CD8-positive, alpha-beta memory T cell (primary cell): Measurements from ENCODE around the gene PRCC. TPM values are rescaled to one million over a fixed set of nuclear protein-coding genes. Genes with fewer than 3 reads are reported as not detected.

Source experiments
- CTCF ChIA-PET: fragments of 350-600 bp; sonication (Branson Sonifier 250); formaldehyde crosslinking; loops from one replicate; lab custom pipeline; 2021; ENCODE audit warnings: antibody characterized with exemption; lab: Charles Lee
- POLR2A ChIA-PET: fragments of 350-600 bp; sonication (Branson Sonifier 250); formaldehyde crosslinking; loops from one replicate; lab custom pipeline; 2021; ENCODE audit warnings: antibody characterized with exemption; lab: Charles Lee
- DNase-seq, 5 donors: peaks; one replicate each; pipeline versions ENCODE4 v3.0.0 to v3.0.0-alpha.2; 2020 to 2022; ENCODE audit warnings: mixed read lengths in 1 of 5
- H3K27ac ChIP-seq: one replicate; pipeline ENCODE4 v1.7.0; 2013; ENCODE audit warnings: low read depth, mild to moderate bottlenecking, low read length, moderate library complexity
- H3K27me3 ChIP-seq: 2 replicates; pipeline ENCODE4 v1.7.0; 2013; ENCODE audit warnings: low read length, mild to moderate bottlenecking; ENCODE audit not compliant: insufficient read depth, poor library complexity, severe bottlenecking
- H3K36me3 ChIP-seq: 2 replicates; pipeline ENCODE4 v1.7.0; 2013; ENCODE audit warnings: mild to moderate bottlenecking, low read length, moderate library complexity; ENCODE audit not compliant: insufficient read depth
- H3K4me1 ChIP-seq: 2 replicates; pipeline ENCODE4 v1.7.0; 2013; ENCODE audit warnings: mild to moderate bottlenecking, low read length, moderate library complexity; ENCODE audit not compliant: insufficient read depth
- H3K4me3 ChIP-seq: 2 replicates; pipeline ENCODE4 v1.7.0; 2013; ENCODE audit warnings: mild to moderate bottlenecking, low read length
- H3K9me3 ChIP-seq: 2 replicates; pipeline ENCODE4 v1.7.0; 2013; ENCODE audit warnings: mild to moderate bottlenecking, low read length
- H3K27ac Mint-ChIP-seq, 8 donors: one replicate each; pipeline ENCODE4 v1.8.0; 2020 to 2021; ENCODE audit warnings: mixed read lengths in 8 of 8, mild to moderate bottlenecking in 6 of 8, inconsistent platforms in 3 of 8, moderate library complexity in 3 of 8
- H3K27me3 Mint-ChIP-seq, 2 donors: one replicate each; pipeline ENCODE4 v1.8.0; 2020 to 2021; ENCODE audit warnings: mixed read lengths in 2 of 2, mild to moderate bottlenecking in 1 of 2, moderate library complexity in 1 of 2
- H3K36me3 Mint-ChIP-seq, 3 donors: one replicate each; pipeline ENCODE4 v1.8.0; 2020 to 2021; ENCODE audit warnings: mixed read lengths in 3 of 3, inconsistent platforms in 1 of 3, mild to moderate bottlenecking in 1 of 3
- H3K4me1 Mint-ChIP-seq, 3 donors: one replicate each; pipeline ENCODE4 v1.8.0; 2020 to 2021; ENCODE audit warnings: mixed read lengths in 3 of 3, inconsistent platforms in 1 of 3, mild to moderate bottlenecking in 1 of 3
- H3K4me3 Mint-ChIP-seq, 7 donors: one replicate each; pipeline ENCODE4 v1.8.0; 2020 to 2021; ENCODE audit warnings: mixed read lengths in 7 of 7, mild to moderate bottlenecking in 6 of 7, moderate library complexity in 4 of 7, inconsistent platforms in 2 of 7
- H3K9me3 Mint-ChIP-seq, 5 donors: one replicate each; pipeline ENCODE4 v1.8.0; 2020 to 2022; ENCODE audit warnings: mixed read lengths in 5 of 5, mild to moderate bottlenecking in 3 of 5, moderate library complexity in 2 of 5, inconsistent platforms in 1 of 5
- polyA plus RNA-seq: library from polyadenylated mRNA; unstranded; fragments of 300-500 nt; fragmentation: Illumina TruSeq; gene quantifications from one replicate; pipeline ENCODE4 v1.2.3, GENCODE V29; 2021
- total RNA-seq, 2 experiments: library from RNA; stranded (reverse); gene quantifications; one replicate each; pipeline ENCODE4 v1.2.3, GENCODE V29; 2021

PRCC gene
- total and polyA plus RNA-seq, 3 experiments from 2014 or later = 45.9 to 111 (median 106) TPM

DNA sequence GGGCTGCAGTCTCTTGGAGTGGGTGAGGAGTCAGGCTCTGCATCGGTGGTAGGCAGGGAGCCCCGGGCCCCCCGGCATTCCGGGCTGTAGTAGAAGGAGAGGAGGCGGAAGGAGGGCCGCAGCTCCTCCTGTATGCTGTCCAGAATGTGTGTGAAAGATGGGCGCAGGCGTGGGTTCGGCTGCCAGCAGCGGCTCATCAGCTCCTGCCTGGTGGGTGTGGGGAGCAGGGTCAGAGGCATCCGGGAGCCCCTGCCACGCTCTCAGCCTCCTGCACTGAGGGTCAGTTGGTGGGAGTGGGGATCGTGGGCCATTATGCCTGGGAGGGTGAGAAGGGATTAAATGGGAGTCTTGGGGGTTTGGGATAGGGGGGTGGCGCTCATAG lies 73.6 kb downstream of the PRCC start:
- H3K36me3 ChIP-seq = no peaks in the 10 kb centered on the region
- no peak overlapping the region for H3K27ac ChIP-seq
- H3K36me3 Mint-ChIP-seq = peaks cover 0 to 6% (median 2%) of the 10 kb centered on the region in 3 donors
- ChIA-PET CTCF (interaction anchor here (1.0 to 1.9 kb wide), 5 partner anchors 10 to 49 kb away, joined by 3 to 11 read pairs (median 3); partner anchors contain the start of genes INSRR and NTRK1), POLR2A (interaction anchor here (0.6 kb wide), 1 partner anchor 34 kb away, joined by 3 read pairs; no protein-coding TSS in a partner anchor)
- peaks cover 10% of the 10 kb centered on the region for H3K4me1 ChIP-seq
- no peaks in the 10 kb centered on the region for H3K9me3 ChIP-seq
- peaks cover 38 to 76% of the 10 kb centered on the region in 2 donors for H3K27me3 Mint-ChIP-seq
- no peak for DNase-seq
- H3K27ac Mint-ChIP-seq = no peak overlapping the region
- peaks cover 14 to 28% (median 16%) of the 10 kb centered on the region in 3 donors for H3K4me1 Mint-ChIP-seq
- H3K27me3 ChIP-seq = peaks cover 23% of the 10 kb centered on the region
- H3K4me3 ChIP-seq = no peak overlapping the region
- H3K9me3 Mint-ChIP-seq = no peaks in the 10 kb centered on the region
- H3K4me3 Mint-ChIP-seq = no peak overlapping the region

DNA sequence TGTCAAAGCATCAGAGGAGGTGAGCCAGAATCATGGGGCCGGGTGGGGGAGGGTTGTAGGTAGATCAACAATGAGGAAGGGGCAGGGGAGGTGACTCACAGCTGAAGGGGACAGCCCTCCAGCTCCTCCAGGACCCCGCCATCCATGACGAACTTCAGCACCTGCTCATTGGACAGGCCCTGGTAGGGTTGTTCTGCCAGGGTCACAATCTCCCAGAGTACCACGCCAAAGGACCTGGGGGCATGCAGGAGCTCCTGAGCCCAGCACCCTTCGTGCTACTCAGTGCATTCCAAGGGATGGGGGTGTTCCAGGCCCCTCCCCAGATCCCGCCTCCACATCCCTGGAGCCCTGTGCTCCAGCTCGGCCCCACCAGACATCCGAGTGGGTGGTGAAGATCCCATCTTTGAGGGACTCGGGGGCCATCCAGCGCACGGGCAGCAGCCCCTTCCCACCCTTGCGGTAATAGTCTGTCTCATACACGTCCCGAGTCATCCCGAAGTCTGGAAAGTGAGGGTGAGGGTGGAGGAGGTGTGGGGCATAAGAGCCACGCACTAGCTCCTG lies 74.0 kb downstream of the PRCC start:
- peaks cover 23% of the 10 kb centered on the region for H3K27me3 ChIP-seq
- Mint-ChIP-seq H3K4me1 (peaks cover 11 to 23% (median 12%) of the 10 kb centered on the region in 3 donors), H3K36me3 (peaks cover 0 to 6% (median 2%) of the 10 kb centered on the region in 3 donors), H3K27ac (no peak overlapping the region), H3K9me3 (no peaks in the 10 kb centered on the region), H3K4me3 (no peak overlapping the region), H3K27me3 (peaks cover 38 to 76% of the 10 kb centered on the region in 2 donors)
- peak in 1 of 5 donors; percentile 27 for DNase-seq
- CTCF ChIA-PET = interaction anchor here (1.0 to 1.9 kb wide), 4 partner anchors 18 to 49 kb away, joined by 3 to 11 read pairs (median 4); partner anchors contain the start of genes INSRR and NTRK1
- peaks cover 10% of the 10 kb centered on the region for H3K4me1 ChIP-seq
- no peaks in the 10 kb centered on the region for H3K9me3 ChIP-seq
- H3K4me3 ChIP-seq = no peak overlapping the region
- H3K27ac ChIP-seq = no peak overlapping the region
- no peaks in the 10 kb centered on the region for H3K36me3 ChIP-seq
- POLR2A ChIA-PET = interaction anchor here (0.6 kb wide), 1 partner anchor 34 kb away, joined by 3 read pairs; no protein-coding TSS in a partner anchor

DNA sequence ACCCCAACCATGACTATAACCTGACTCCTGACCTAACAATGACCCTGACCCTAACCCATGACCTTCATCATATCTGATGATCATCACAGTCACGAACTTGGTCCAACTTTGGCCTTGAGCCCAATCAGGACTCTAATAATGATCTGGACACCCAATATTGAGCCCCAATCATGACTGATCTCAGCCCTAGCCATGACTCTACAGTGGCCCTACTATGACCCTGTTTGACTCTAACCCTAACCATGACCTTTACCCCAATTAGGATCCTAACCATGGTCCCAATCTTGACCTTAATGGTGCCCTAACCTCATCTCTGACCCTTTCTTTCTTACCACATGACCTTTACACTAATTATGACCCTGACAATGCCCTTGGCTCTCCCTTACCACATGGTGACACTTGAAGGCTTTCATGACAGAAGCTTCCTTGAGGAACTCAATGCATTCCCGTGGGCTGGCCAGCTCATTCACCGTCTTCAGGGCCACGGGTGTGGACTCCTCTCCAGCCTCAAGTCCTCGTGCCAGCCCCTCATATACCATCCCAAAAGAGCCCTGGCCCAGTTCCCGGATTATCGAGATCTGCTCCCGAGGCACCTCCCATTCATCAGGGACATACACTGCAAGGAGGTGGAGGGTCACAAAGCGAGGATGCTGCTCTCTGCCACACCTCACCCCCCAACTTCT lies 75.4 kb downstream of the PRCC start:
- H3K27ac Mint-ChIP-seq = no peak overlapping the region
- Histone ChIP-seq H3K4me3 (no peak overlapping the region), H3K27ac (no peak overlapping the region), H3K9me3 (no peaks in the 10 kb centered on the region), H3K27me3 (peaks cover 23% of the 10 kb centered on the region), H3K36me3 (no peaks in the 10 kb centered on the region), H3K4me1 (peaks cover 10% of the 10 kb centered on the region)
- CTCF ChIA-PET = interaction anchor here (1.6 kb wide), 1 partner anchor 18 kb away, joined by 8 read pairs; the partner anchor contains the start of gene NTRK1
- H3K27me3 Mint-ChIP-seq = peaks cover 38 to 71% of the 10 kb centered on the region in 2 donors
- no peaks in the 10 kb centered on the region for H3K9me3 Mint-ChIP-seq
- POLR2A ChIA-PET = no interaction called here
- H3K4me3 Mint-ChIP-seq = no peak overlapping the region
- H3K4me1 Mint-ChIP-seq = peaks cover 11 to 28% (median 13%) of the 10 kb centered on the region in 3 donors
- peak in 1 of 5 donors; percentile 29 for DNase-seq
- H3K36me3 Mint-ChIP-seq = peaks cover 0 to 6% (median 2%) of the 10 kb centered on the region in 3 donors

DNA sequence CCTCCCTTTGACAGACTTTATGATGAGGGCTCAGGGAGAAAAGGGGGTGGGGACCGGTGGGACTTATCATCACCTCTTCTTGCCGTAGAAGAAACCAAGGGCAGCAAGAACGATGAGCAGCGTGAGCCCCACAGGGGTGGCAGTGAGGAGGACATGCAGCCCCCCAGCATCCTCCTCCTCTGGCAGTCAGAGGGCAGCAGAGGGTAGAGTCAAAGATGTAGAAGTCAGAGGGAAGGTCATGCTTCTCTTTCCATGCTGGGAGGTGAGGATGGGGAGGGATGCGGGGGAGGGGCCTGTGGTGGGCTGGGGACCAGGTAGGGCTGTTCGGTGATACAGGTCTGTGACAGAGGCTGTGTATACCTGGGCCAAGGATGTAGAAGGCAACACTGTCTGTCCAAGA lies 76.8 kb downstream of the PRCC start:
- Mint-ChIP-seq H3K27me3 (peaks cover 34 to 70% of the 10 kb centered on the region in 2 donors), H3K9me3 (no peaks in the 10 kb centered on the region), H3K4me1 (peaks cover 17 to 37% (median 20%) of the 10 kb centered on the region in 3 donors), H3K27ac (peak overlapping the region in 3 of 8 donors; percentile 43 to 84 (median 51)), H3K4me3 (peak overlapping the region in 3 of 7 donors; percentile 28 to 47 (median 35)), H3K36me3 (peaks cover 0 to 6% (median 2%) of the 10 kb centered on the region in 3 donors)
- CTCF ChIA-PET = interaction anchor here (1.6 to 7.3 kb wide), 2 partner anchors 16 kb away, joined by 8 to 58 read pairs; partner anchors contain the start of genes INSRR and NTRK1
- Histone ChIP-seq H3K4me1 (peaks cover 17% of the 10 kb centered on the region), H3K36me3 (no peaks in the 10 kb centered on the region), H3K9me3 (no peaks in the 10 kb centered on the region), H3K4me3 (no peak overlapping the region), H3K27ac (no peak overlapping the region), H3K27me3 (peaks cover 23% of the 10 kb centered on the region)
- POLR2A ChIA-PET = no interaction called here
- DNase-seq = no peak

DNA sequence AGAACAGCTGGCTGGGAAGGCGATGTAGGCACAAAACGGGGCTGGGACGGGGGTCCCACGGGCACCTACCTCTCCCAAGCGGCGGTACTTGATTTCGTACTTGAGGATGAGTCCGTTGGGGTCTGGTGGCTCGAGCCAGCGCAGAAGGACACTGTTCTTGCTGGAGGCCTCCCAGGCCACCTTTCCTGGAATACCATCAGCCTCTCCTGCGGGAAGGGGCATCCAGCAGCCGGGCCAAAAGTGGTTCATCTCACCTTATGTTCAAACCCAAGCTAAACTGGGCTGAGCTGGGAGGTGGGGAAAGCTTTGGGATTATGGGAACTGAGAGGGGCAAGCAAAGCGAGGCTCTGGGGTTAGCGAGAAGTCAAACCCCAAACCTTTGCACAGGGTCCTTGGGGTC lies 77.3 kb downstream of the PRCC start:
- H3K4me3 ChIP-seq = no peak overlapping the region
- peaks cover 19% of the 10 kb centered on the region for H3K4me1 ChIP-seq
- H3K27ac Mint-ChIP-seq = peak overlapping the region in 1 of 8 donors; percentile 84
- peaks cover 0 to 6% (median 2%) of the 10 kb centered on the region in 3 donors for H3K36me3 Mint-ChIP-seq
- no peak overlapping the region for H3K27ac ChIP-seq
- ChIA-PET CTCF (interaction anchor here (7.3 kb wide), 1 partner anchor 15 kb away, joined by 58 read pairs; the partner anchor contains the start of genes INSRR and NTRK1), POLR2A (no interaction called here)
- no peak for DNase-seq
- H3K36me3 ChIP-seq = no peaks in the 10 kb centered on the region
- H3K4me1 Mint-ChIP-seq = peaks cover 18 to 41% (median 22%) of the 10 kb centered on the region in 3 donors
- no peaks in the 10 kb centered on the region for H3K9me3 Mint-ChIP-seq
- H3K27me3 Mint-ChIP-seq = peaks cover 34 to 68% of the 10 kb centered on the region in 2 donors
- H3K9me3 ChIP-seq = no peaks in the 10 kb centered on the region
- H3K4me3 Mint-ChIP-seq = peak overlapping the region in 4 of 7 donors; percentile 11 to 71 (median 44)
- H3K27me3 ChIP-seq = peaks cover 23% of the 10 kb centered on the region

DNA sequence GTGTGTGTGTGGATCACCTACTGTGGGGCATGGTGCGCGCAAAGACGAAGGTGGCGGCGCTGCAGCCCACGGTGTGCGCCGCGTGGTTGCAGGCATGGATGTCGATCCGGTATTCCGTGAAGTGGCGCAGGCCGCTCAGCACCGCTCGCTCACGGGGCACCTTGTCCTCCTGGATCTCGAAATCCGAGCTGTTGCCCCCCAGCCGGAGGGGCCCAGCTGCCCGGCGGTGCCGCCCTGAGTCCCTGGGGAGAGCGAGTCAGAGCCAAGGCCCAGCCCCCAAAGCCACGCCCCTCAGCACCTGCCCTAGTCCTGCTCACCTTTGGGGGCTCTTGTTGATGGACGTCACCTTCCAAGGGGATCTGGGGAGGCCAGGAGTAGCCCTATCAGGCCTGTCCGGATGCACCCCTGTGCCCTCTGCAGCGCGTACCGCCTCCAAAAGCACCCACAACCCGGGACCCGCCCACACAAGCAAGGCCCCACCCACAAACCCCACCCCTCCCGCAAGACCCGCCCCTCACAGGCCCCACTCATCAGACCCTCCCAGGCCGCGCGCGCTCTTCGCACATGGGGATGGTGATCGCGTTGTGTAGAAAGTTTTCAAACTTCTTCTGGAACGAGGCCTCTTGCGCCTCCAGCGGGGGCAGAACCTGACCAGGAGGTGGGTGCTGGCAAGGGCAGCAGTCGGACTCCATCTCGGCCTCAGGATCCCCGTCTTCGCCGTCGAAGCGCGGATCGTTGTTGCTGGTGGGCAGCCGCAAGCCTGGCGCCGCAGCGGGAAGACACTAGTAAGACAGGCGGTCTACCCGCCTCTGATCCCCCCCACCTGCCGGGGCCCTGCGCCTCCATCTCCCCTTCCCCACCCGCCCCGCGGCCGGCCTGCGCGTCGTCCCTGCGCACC lies 78.0 kb downstream of the PRCC start:
- POLR2A ChIA-PET = no interaction called here
- H3K4me3 Mint-ChIP-seq = peak overlapping the region; percentile 32 to 71 (median 64)
- peaks cover 18 to 42% (median 22%) of the 10 kb centered on the region in 3 donors for H3K4me1 Mint-ChIP-seq
- Histone ChIP-seq H3K36me3 (no peaks in the 10 kb centered on the region), H3K4me3 (no peak overlapping the region), H3K27ac (no peak overlapping the region), H3K9me3 (no peaks in the 10 kb centered on the region), H3K4me1 (peaks cover 19% of the 10 kb centered on the region), H3K27me3 (peaks cover 23% of the 10 kb centered on the region)
- CTCF ChIA-PET = interaction anchor here (7.3 kb wide), 1 partner anchor 15 kb away, joined by 58 read pairs; the partner anchor contains the start of genes INSRR and NTRK1
- peaks cover 0 to 6% (median 2%) of the 10 kb centered on the region in 3 donors for H3K36me3 Mint-ChIP-seq
- H3K27ac Mint-ChIP-seq = peak overlapping the region in 1 of 8 donors; percentile 17
- H3K27me3 Mint-ChIP-seq = peaks cover 32 to 61% of the 10 kb centered on the region in 2 donors
- peak; percentile 26 to 65 (median 32) for DNase-seq
- no peaks in the 10 kb centered on the region for H3K9me3 Mint-ChIP-seq

DNA sequence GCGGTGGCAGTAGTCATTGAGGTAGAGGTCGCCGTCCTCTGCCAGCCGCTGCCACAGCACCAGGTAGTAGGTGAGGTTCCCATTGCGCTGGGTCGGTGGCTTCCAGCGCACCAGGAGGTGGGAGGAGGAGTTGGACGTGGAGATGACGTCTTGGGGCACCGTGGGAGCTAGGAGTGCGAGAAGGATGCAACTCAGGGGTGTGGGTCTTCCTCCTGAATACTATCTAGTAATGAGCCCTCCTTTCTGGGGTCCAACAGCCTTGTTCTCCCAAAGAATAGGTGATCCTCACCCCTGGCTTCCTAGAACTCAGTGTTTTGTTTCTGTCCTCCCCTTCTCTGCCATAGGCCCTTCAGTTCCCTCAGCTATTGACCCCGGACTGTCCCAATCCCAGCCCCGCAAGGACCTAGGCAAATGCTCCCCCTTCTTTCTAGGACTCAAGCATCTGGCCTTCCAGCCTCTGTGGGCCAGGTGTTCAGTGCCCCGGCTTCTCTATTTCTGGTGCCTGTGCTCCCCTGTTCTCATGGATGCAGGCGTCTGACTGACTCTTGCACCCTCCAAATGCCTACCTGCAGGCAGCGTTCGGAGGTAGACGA lies 78.7 kb downstream of the PRCC start:
- H3K4me3 ChIP-seq = no peak overlapping the region
- ChIA-PET POLR2A (no interaction called here), CTCF (interaction anchor here (1.3 to 7.3 kb wide), 2 partner anchors 14 to 32 kb away, joined by 4 to 58 read pairs; partner anchors contain the start of genes INSRR and NTRK1)
- Mint-ChIP-seq H3K36me3 (peaks cover 0 to 6% (median 2%) of the 10 kb centered on the region in 3 donors), H3K9me3 (no peaks in the 10 kb centered on the region), H3K4me3 (peak overlapping the region in 3 of 7 donors; percentile 32 to 47 (median 37)), H3K27me3 (peaks cover 32 to 54% of the 10 kb centered on the region in 2 donors), H3K27ac (peak overlapping the region in 1 of 8 donors; percentile 34), H3K4me1 (peaks cover 18 to 42% (median 22%) of the 10 kb centered on the region in 3 donors)
- H3K27me3 ChIP-seq = peaks cover 23% of the 10 kb centered on the region
- H3K4me1 ChIP-seq = peaks cover 19% of the 10 kb centered on the region
- no peaks in the 10 kb centered on the region for H3K9me3 ChIP-seq
- no peaks in the 10 kb centered on the region for H3K36me3 ChIP-seq
- DNase-seq = no peak
- no peak overlapping the region for H3K27ac ChIP-seq
